GM23338 (cell line): ENCODE results near the gene MAD1L1. TPM values are rescaled to one million over a fixed set of nuclear protein-coding genes. Genes with fewer than 3 reads are reported as not detected.

ENCODE experiments used
- ATAC-seq: fragments of 200-7000 bp; cut with Tn5 transposase; 3 replicates; pipeline ENCODE4 v1.9.1; 2020
- DNase-seq: peaks from one replicate; pipeline ENCODE4 v3.0.0-alpha.2; 2015; ENCODE audit warnings: low spot score
- H2AFZ ChIP-seq: fragments of 200-600 bp; sonication (generic); 2 replicates; pipeline ENCODE4 v1.8.0; 2016; ENCODE audit warnings: antibody characterized with exemption, mild to moderate bottlenecking, moderate library complexity
- H3F3A ChIP-seq: fragments of 200-600 bp; sonication (generic); replicated peaks from 2 replicates; pipeline ENCODE4 v1.8.0; 2017; ENCODE audit warnings: antibody characterized with exemption, mixed run types, low read depth
- H3K27ac ChIP-seq: fragments of 200-600 bp; sonication (generic); 2 replicates; pipeline ENCODE4 v1.6.1; 2016; ENCODE audit warnings: low read depth
- H3K27me3 ChIP-seq: fragments of 200-600 bp; sonication (generic); 2 replicates; pipeline ENCODE4 v1.8.0; 2016; ENCODE audit warnings: mild to moderate bottlenecking, mixed run types, moderate library complexity; ENCODE audit not compliant: insufficient read depth
- H3K36me3 ChIP-seq: fragments of 200-600 bp; sonication (generic); 2 replicates; pipeline ENCODE4 v1.8.0; 2016; ENCODE audit warnings: mild to moderate bottlenecking; ENCODE audit not compliant: insufficient read depth
- H3K4me1 ChIP-seq: fragments of 200-600 bp; sonication (generic); 2 replicates; pipeline ENCODE4 v1.8.0; 2016; ENCODE audit warnings: mild to moderate bottlenecking, moderate library complexity; ENCODE audit not compliant: insufficient read depth
- H3K4me2 ChIP-seq: fragments of 200-600 bp; sonication (generic); 2 replicates; pipeline ENCODE4 v1.7.1; 2017; ENCODE audit warnings: mixed run types
- H3K4me3 ChIP-seq: fragments of 200-600 bp; sonication (generic); 2 replicates; pipeline ENCODE4 v1.6.1; 2016; ENCODE audit warnings: mixed run types
- H3K79me2 ChIP-seq: fragments of 200-600 bp; sonication (generic); replicated peaks from 2 replicates; pipeline ENCODE4 v1.8.0; 2017; ENCODE audit warnings: mild to moderate bottlenecking; ENCODE audit not compliant: insufficient read depth
- H3K9me2 ChIP-seq: fragments of 200-600 bp; sonication (generic); 2 replicates; pipeline ENCODE4 v1.8.0; 2017; ENCODE audit not compliant: insufficient read depth
- H4K20me1 ChIP-seq: fragments of 200-600 bp; sonication (generic); replicated peaks from 2 replicates; pipeline ENCODE4 v1.8.0; 2017; ENCODE audit warnings: mild to moderate bottlenecking; ENCODE audit not compliant: insufficient read depth
- H3K27ac Mint-ChIP-seq: 2 replicates; pipeline ENCODE4 v1.8.0; 2020; ENCODE audit warnings: inconsistent platforms, mild to moderate bottlenecking, moderate library complexity, mixed read lengths
- H3K27me3 Mint-ChIP-seq: 3 replicates; pipeline ENCODE4 v1.8.0; 2022; ENCODE audit warnings: low read depth, mild to moderate bottlenecking, moderate library complexity, mixed read lengths, inconsistent platforms; ENCODE audit not compliant: insufficient read depth, poor library complexity
- H3K36me3 Mint-ChIP-seq: 3 replicates; pipeline ENCODE4 v1.8.0; 2021; ENCODE audit warnings: low read depth, mild to moderate bottlenecking, inconsistent platforms, moderate library complexity, mixed read lengths
- H3K4me1 Mint-ChIP-seq: 3 replicates; pipeline ENCODE4 v1.8.0; 2020; ENCODE audit warnings: mild to moderate bottlenecking, inconsistent platforms, mixed read lengths
- H3K4me3 Mint-ChIP-seq: 3 replicates; pipeline ENCODE4 v1.8.0; 2021; ENCODE audit warnings: moderate library complexity, mild to moderate bottlenecking, inconsistent platforms, mixed read lengths
- H3K9me3 Mint-ChIP-seq: 3 replicates; pipeline ENCODE4 v1.8.0; 2020; ENCODE audit warnings: moderate library complexity, mild to moderate bottlenecking, inconsistent platforms, mixed read lengths
- CREB1 ChIP-seq: fragments of 250-450 bp; sonication (Bioruptor Pico); IDR thresholded peaks from 2 replicates; pipeline ENCODE4 v1.5.0; 2020; ENCODE audit warnings: low read depth, mild to moderate bottlenecking, moderate library complexity
- EZH2 ChIP-seq: fragments of 200-600 bp; sonication (generic); IDR thresholded peaks from one replicate; pipeline ENCODE4 v1.8.0; 2017; ENCODE audit warnings: antibody characterized with exemption, mild to moderate bottlenecking, low read depth; ENCODE audit not compliant: unreplicated experiment
- EZH2phosphoT487 ChIP-seq: fragments of 200-600 bp; sonication (generic); IDR thresholded peaks from one replicate; pipeline ENCODE4 v1.8.1; 2018; ENCODE audit warnings: antibody characterized with exemption; ENCODE audit not compliant: unreplicated experiment
- JUNB ChIP-seq: IDR thresholded peaks from one replicate; pipeline ENCODE4 v1.6.1; 2016; ENCODE audit warnings: antibody characterized with exemption; ENCODE audit not compliant: unreplicated experiment
- NANOG ChIP-seq: IDR thresholded peaks from 2 replicates; pipeline ENCODE4 v1.6.1; 2016; ENCODE audit warnings: antibody characterized with exemption, borderline replicate concordance
- POLR2AphosphoS5 ChIP-seq: IDR thresholded peaks from 2 replicates; pipeline ENCODE4 v1.6.1; 2016; ENCODE audit warnings: antibody characterized with exemption, low read depth
- STAT1 ChIP-seq: IDR thresholded peaks from one replicate; pipeline ENCODE4 v1.6.1; 2016; ENCODE audit warnings: antibody characterized with exemption; ENCODE audit not compliant: unreplicated experiment
- ZNF114 ChIP-seq: fragments of 250-450 bp; sonication (Bioruptor Pico); IDR thresholded peaks from 2 replicates; pipeline ENCODE4 v1.5.0; 2020; ENCODE audit warnings: mild to moderate bottlenecking, moderate library complexity
- ZNF331 ChIP-seq: fragments of 250-450 bp; sonication (Bioruptor Pico); IDR thresholded peaks from 2 replicates; pipeline ENCODE4 v1.5.0; 2020; ENCODE audit warnings: low read depth, mild to moderate bottlenecking, moderate library complexity
- polyA plus RNA-seq: library from polyadenylated mRNA; unstranded; fragments of >200 nt; fragmentation: Nextera tagmentation; extraction: Ambion mirVana; gene quantifications from 2 replicates; pipeline ENCODE4 v1.2.1, GENCODE V29; 2016
- total RNA-seq: library from RNA; depleted of rRNA; stranded (reverse); fragments of >200 nt; shearing (Covaris generic); gene quantifications from 2 replicates; pipeline ENCODE4 v1.2.3, GENCODE V29; 2014
- TF ChIP-seq, protein P1 (sequence below): IDR thresholded peaks from one replicate; pipeline ENCODE4 v1.6.1; 2018; ENCODE audit warnings: antibody characterized with exemption; ENCODE audit not compliant: unreplicated experiment
- TF ChIP-seq, protein P2 (sequence below): fragments of 250-450 bp; sonication (Bioruptor Pico); IDR thresholded peaks from 2 replicates; pipeline ENCODE4 v1.5.0; 2020; ENCODE audit warnings: mild to moderate bottlenecking, moderate library complexity
- TF ChIP-seq, protein P3 (sequence below), 2 experiments: fragments of 200-600 bp in 1 of 2; sonication (generic) in 1 of 2; conservative IDR thresholded peaks; 2 replicates each; pipeline versions ENCODE4 v1.5.1 to v1.6.1; 2016 to 2017; ENCODE audit warnings: antibody characterized with exemption in 2 of 2, low read depth in 2 of 2, mild to moderate bottlenecking in 2 of 2, moderate library complexity in 1 of 2
- TF ChIP-seq, protein P4 (sequence below): IDR thresholded peaks from 2 replicates; pipeline ENCODE4 v1.6.1; 2016; ENCODE audit warnings: antibody characterized with exemption

MAD1L1 gene
- total and polyA plus RNA-seq, 2 experiments from 2014 or later, result 40.3 to 59.3 TPM

DNA sequence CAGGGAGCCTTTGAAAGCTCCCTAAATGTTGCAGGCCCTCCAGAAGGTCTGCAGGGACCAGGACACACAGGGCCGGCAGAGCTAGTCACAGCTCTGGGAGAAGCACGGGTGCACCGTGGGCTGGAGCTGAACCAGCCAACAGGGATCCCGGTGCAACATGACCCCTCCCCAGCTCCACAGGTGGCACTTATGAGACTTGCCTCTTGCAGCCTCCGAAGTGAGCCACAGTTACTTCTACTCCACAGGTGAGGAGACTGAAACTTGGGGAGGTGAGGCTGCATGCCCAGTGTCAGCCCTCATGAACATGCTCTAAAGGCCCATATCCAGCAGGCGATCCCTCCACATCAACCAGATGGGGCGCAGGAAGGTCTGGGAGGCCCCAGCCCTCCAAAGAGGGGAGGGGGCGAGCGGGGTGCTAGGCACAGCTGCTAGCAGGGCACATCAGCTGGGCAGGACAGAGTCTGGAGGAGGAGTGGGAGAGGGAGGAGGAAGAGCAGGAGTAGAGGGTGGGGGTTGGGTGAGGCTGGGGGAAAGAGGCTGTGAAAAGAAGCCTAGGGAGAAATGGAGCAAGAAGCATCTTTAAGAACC is 338.3 kb downstream of the MAD1L1 start:
- H3K36me3 ChIP-seq, result no peaks in the 10 kb centered on the region
- H3K4me2 ChIP-seq, result no peak overlapping the region
- H3K27me3 ChIP-seq, result no peaks in the 10 kb centered on the region
- Mint-ChIP-seq H3K27me3 (peaks cover 6% of the 10 kb centered on the region), H3K27ac (peak overlapping the region; percentile 77; the same call in 1 of the 2 replicates), H3K36me3 (peaks cover 7% of the 10 kb centered on the region), H3K9me3 (no peaks in the 10 kb centered on the region), H3K4me3 (no peak overlapping the region), H3K4me1 (no peaks in the 10 kb centered on the region; the same call in 1 of the 3 replicates)
- no peak overlapping the region for H2AFZ ChIP-seq
- no peak overlapping the region for H3K4me3 ChIP-seq
- TF ChIP-seq, protein P1, sequence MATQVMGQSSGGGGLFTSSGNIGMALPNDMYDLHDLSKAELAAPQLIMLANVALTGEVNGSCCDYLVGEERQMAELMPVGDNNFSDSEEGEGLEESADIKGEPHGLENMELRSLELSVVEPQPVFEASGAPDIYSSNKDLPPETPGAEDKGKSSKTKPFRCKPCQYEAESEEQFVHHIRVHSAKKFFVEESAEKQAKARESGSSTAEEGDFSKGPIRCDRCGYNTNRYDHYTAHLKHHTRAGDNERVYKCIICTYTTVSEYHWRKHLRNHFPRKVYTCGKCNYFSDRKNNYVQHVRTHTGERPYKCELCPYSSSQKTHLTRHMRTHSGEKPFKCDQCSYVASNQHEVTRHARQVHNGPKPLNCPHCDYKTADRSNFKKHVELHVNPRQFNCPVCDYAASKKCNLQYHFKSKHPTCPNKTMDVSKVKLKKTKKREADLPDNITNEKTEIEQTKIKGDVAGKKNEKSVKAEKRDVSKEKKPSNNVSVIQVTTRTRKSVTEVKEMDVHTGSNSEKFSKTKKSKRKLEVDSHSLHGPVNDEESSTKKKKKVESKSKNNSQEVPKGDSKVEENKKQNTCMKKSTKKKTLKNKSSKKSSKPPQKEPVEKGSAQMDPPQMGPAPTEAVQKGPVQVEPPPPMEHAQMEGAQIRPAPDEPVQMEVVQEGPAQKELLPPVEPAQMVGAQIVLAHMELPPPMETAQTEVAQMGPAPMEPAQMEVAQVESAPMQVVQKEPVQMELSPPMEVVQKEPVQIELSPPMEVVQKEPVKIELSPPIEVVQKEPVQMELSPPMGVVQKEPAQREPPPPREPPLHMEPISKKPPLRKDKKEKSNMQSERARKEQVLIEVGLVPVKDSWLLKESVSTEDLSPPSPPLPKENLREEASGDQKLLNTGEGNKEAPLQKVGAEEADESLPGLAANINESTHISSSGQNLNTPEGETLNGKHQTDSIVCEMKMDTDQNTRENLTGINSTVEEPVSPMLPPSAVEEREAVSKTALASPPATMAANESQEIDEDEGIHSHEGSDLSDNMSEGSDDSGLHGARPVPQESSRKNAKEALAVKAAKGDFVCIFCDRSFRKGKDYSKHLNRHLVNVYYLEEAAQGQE, result no peak
- TF ChIP-seq, protein P2, sequence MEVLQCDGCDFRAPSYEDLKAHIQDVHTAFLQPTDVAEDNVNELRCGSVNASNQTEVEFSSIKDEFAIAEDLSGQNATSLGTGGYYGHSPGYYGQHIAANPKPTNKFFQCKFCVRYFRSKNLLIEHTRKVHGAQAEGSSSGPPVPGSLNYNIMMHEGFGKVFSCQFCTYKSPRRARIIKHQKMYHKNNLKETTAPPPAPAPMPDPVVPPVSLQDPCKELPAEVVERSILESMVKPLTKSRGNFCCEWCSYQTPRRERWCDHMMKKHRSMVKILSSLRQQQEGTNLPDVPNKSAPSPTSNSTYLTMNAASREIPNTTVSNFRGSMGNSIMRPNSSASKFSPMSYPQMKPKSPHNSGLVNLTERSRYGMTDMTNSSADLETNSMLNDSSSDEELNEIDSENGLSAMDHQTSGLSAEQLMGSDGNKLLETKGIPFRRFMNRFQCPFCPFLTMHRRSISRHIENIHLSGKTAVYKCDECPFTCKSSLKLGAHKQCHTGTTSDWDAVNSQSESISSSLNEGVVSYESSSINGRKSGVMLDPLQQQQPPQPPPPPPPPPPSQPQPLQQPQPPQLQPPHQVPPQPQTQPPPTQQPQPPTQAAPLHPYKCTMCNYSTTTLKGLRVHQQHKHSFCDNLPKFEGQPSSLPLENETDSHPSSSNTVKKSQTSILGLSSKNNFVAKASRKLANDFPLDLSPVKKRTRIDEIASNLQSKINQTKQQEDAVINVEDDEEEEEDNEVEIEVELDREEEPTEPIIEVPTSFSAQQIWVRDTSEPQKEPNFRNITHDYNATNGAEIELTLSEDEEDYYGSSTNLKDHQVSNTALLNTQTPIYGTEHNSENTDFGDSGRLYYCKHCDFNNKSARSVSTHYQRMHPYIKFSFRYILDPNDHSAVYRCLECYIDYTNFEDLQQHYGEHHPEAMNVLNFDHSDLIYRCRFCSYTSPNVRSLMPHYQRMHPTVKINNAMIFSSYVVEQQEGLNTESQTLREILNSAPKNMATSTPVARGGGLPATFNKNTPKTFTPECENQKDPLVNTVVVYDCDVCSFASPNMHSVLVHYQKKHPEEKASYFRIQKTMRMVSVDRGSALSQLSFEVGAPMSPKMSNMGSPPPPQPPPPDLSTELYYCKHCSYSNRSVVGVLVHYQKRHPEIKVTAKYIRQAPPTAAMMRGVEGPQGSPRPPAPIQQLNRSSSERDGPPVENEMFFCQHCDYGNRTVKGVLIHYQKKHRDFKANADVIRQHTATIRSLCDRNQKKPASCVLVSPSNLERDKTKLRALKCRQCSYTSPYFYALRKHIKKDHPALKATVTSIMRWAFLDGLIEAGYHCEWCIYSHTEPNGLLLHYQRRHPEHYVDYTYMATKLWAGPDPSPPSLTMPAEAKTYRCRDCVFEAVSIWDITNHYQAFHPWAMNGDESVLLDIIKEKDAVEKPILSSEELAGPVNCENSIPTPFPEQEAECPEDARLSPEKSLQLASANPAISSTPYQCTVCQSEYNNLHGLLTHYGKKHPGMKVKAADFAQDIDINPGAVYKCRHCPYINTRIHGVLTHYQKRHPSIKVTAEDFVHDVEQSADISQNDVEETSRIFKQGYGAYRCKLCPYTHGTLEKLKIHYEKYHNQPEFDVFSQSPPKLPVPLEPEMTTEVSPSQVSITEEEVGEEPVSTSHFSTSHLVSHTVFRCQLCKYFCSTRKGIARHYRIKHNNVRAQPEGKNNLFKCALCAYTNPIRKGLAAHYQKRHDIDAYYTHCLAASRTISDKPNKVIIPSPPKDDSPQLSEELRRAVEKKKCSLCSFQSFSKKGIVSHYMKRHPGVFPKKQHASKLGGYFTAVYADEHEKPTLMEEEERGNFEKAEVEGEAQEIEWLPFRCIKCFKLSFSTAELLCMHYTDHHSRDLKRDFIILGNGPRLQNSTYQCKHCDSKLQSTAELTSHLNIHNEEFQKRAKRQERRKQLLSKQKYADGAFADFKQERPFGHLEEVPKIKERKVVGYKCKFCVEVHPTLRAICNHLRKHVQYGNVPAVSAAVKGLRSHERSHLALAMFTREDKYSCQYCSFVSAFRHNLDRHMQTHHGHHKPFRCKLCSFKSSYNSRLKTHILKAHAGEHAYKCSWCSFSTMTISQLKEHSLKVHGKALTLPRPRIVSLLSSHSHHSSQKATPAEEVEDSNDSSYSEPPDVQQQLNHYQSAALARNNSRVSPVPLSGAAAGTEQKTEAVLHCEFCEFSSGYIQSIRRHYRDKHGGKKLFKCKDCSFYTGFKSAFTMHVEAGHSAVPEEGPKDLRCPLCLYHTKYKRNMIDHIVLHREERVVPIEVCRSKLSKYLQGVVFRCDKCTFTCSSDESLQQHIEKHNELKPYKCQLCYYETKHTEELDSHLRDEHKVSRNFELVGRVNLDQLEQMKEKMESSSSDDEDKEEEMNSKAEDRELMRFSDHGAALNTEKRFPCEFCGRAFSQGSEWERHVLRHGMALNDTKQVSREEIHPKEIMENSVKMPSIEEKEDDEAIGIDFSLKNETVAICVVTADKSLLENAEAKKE (CRISPR knock-in tag), result no peak
- TF ChIP-seq CREB1 (CRISPR knock-in tag) (no peak), POLR2AphosphoS5 (no peak), JUNB (no peak), EZH2 (no peak), NANOG (no peak), ZNF114 (CRISPR knock-in tag) (no peak), EZH2phosphoT487 (no peak), STAT1 (no peak), ZNF331 (CRISPR knock-in tag) (no peak)
- TF ChIP-seq, protein P3, sequence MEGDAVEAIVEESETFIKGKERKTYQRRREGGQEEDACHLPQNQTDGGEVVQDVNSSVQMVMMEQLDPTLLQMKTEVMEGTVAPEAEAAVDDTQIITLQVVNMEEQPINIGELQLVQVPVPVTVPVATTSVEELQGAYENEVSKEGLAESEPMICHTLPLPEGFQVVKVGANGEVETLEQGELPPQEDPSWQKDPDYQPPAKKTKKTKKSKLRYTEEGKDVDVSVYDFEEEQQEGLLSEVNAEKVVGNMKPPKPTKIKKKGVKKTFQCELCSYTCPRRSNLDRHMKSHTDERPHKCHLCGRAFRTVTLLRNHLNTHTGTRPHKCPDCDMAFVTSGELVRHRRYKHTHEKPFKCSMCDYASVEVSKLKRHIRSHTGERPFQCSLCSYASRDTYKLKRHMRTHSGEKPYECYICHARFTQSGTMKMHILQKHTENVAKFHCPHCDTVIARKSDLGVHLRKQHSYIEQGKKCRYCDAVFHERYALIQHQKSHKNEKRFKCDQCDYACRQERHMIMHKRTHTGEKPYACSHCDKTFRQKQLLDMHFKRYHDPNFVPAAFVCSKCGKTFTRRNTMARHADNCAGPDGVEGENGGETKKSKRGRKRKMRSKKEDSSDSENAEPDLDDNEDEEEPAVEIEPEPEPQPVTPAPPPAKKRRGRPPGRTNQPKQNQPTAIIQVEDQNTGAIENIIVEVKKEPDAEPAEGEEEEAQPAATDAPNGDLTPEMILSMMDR (conservative IDR thresholded peaks at IDR 0.05; ENCODE audit: low read depth in 2 of 2), result no peak
- TF ChIP-seq, protein P4, sequence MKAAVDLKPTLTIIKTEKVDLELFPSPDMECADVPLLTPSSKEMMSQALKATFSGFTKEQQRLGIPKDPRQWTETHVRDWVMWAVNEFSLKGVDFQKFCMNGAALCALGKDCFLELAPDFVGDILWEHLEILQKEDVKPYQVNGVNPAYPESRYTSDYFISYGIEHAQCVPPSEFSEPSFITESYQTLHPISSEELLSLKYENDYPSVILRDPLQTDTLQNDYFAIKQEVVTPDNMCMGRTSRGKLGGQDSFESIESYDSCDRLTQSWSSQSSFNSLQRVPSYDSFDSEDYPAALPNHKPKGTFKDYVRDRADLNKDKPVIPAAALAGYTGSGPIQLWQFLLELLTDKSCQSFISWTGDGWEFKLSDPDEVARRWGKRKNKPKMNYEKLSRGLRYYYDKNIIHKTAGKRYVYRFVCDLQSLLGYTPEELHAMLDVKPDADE, result no peak
- no peaks in the 10 kb centered on the region for H3K79me2 ChIP-seq
- H3K9me2 ChIP-seq, result no peaks in the 10 kb centered on the region
- no peak overlapping the region for H3K27ac ChIP-seq
- no peaks in the 10 kb centered on the region for H4K20me1 ChIP-seq
- no peaks in the 10 kb centered on the region for H3F3A ChIP-seq
- H3K4me1 ChIP-seq, result no peaks in the 10 kb centered on the region
- DNase-seq (no peak), ATAC-seq (no peak)
